ENCODE data around the gene CDC42BPB.
A peak's percentile ranks its signal among the peaks of the same experiment; 100 is the strongest.

Gene CDC42BPB

GRCh38 chr14:102957222-102957621 is 100.1 kb downstream of the CDC42BPB start:
- no peak for DNase-seq

DNA sequence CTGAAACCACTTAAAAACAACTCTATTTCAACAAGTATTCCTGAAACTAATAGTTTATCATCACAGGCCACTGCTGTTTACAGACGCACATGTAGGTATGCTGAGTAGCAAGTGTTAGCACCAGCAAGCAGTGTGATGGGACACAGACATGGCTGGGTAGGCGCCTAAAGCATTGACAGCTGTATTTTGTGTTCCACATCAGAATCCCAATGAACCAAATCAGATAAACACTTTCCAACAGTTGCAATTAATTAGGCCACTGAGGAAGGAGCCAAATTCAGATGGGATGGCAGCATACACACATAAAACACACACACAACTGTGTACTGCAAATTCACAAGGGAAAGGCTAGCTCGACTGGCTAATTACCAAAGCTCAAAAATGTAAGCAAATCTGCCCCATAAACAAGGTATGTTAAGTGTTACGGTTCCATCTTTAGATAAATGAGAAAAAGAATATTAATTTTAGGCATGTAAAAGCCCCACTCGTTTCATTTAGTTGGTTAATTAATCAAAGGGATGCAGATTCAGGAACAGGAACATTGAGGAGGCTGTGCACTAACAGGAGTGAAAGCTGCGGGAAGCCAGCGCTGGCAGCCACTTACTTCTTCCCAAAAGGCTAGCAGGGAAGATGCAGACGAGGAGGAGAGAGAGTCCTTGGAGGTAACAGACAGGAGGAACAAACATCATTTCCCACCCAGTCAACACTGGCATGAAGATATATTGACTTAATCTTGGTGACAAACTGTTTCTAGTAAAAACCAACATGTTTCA is 101.5 kb downstream of the CDC42BPB start:
- DNase-seq: no peak

GRCh38 chr14:102954081-102954789 is 103.1 kb downstream of the CDC42BPB start:
- DNase-seq: no peak

GRCh38 chr14:102953100-102953499 is 104.2 kb downstream of the CDC42BPB start:
- DNase-seq: no peak

- DNase-seq: no peak
Observed at GRCh38 chr14:102952276-102952675, 105.1 kb downstream of the CDC42BPB start.

DNA sequence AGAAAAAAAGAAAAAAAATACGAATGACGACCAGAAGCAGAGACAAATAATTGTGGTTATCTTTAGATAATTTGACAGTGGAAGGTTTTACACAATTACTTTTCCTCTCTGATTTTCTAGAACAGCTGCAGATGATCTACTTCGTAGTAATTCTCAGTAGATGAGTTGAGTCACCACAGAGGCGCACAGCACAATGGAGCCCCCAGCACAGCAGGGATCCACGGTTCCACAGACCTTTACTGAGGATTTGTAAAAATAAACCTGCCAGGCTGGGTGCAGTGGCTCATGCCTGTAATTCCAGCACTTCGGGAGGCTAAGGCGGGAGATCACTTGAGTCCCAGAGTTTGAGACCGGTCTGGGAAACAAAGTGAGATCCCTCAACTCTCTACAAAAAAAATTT is 105.5 kb downstream of the CDC42BPB start:
- DNase-seq: no peak

GRCh38 chr14:102951034-102951433 is 106.3 kb downstream of the CDC42BPB start:
- no peak for DNase-seq

GRCh38 chr14:102949801-102950451 is 107.4 kb downstream of the CDC42BPB start:
- no peak for DNase-seq

DNA sequence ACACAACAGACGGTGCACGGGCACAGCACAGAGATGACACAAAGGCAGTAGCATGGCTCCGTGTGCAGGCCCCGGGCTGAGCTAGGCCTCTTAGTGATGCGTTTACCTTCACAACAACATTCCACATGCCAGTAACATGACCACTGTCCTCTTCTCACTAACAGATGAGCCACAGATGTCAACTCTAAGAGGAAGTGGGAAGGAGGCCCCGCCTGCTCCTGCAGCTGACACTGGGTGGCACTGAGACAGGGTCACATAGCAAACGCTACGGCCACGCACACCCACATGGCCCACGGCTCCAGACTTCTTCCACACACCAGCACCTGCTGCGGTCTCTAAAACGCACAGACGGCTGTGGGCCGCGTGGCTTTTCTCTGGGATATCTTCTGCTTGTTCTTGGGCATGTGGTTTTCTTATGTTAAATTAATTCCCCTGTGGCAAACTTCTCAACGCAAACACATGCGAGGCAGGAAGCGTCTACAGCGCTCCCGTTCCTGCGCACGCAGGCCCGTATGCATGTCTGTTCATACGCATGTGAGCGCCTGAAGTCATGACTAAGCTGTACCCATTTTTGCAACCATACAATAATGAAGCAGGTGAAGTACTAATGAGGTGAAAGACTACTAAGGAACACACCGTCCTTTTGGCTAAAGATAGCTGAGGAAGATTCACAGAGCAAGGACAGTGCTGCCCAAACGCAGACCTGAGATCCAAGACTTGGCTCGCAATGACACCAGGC is 108.1 kb downstream of the CDC42BPB start:
- peak; percentile 44 for DNase-seq

GRCh38 chr14:102948698-102949061 is 108.7 kb downstream of the CDC42BPB start:
- no peak for DNase-seq

- no peak for DNase-seq
Observed at GRCh38 chr14:102947321-102948103, 109.8 kb downstream of the CDC42BPB start.

DNA sequence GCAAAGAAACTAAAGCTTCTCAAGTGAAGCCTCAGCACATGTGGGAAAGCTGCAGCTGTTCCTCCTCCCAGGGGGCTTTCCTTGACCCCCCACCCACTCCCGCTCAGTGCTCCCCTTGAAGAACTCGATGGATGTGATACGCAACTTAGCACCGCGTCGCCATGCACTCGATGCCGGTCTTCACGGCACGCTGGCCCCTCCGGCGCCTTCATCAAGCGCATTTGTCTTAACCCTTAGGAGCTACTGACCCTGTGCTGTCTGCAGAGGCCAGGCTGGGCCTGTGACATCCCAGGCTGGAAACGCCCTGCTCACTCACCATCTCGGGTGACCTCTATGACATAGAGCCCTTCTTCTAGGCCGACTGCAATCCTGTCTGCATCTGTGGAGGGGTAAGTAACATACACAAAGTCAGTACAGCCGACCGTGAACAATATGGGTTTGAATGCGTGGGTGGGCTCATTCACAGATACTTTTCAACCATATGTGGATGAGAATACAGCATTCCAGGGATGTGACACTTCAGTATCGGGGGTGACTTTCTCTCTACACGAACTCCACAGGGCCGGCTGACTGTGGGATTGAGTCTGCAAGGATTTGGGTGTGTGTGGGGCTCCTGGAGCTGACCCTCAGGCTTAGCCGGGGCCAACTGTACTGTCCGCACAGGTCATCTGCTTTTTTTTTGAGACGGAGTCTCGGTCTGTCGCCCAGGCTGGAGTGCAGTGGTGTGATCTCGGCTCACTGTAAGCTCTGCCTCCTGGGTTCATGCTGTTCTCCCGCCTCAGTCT is 111.8 kb downstream of the CDC42BPB start:
- no peak for DNase-seq

DNA sequence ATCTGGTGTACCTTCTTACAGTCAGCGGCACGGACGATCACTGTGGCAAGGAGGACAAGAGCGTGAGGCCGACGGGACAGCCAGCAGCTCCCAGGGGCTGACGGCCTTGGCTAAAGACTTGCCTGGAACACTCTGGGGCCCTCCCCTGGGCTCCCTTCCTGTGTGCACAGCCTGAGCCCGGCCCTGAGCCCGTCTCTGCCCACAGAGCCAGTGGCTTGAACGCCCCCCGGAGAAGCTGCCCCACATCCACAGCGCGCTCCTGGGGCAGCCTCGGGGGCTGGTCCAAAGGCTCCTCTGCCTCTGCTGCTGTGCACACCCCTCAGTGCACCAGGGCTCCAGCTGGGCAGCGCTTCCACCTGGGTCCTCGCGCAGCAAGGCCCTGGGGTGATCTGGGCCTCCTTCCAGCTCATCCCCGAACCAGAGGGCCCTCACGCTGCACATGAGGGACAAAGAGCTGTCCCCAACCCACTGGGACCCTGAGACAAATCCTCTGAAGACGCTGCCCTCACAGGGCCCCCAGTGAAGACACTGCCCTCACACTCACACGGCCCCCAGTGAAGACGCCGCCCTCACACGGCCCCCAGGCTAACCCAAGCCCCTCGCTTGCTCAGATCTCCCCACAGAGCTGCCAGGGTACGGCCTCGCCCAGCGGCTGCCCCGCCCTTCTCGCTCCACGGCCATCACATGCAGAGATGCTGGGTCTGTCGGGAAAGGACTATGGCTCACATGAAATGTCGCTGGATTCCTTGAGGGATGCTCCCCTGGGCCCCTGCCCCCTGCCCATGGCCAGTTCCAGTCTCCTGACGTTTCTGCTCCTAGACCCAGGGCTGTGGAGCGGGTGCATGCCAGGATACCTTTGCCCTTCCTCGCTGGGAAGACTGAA is 112.7 kb downstream of the CDC42BPB start:
- no peak for DNase-seq

DNA sequence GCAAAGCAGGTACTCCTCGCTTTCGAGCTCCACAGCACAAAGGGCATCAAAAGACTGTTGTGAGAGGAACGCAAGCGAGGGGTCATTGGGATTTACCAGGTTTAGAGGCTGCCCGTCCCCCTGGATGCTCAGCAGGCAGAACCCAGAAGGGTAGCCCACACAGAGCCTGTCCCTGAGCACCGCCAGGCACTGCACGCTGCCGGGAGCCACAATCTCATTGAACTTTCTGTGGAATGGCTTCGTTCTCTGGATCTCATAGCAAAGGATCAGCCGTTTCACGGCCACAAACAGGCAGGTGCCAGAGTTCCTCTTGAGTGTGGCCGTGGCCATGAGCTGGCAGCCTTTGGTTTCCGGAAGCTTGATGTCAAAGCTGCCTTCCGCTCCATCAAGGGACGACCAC is 113.4 kb downstream of the CDC42BPB start:
- no peak for DNase-seq

DNA sequence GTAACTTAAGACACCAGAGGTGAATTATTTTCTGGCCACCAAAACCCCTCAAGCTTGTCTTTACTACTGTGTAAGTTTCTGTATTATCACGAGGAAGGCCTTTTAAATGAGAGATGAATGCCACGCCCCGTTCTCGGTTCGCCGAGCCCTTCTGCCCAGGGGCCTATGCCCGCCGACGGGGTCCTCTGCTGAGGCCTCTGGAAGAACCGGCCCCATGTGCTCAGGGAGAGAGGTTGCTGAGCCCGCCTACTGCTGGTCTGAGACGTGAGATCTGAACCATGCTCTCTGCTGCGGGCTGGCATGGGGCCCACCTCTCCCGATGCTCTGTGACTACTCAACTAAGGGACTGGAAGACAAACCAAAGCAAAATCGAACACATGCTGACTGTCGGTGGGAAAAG is 113.9 kb downstream of the CDC42BPB start:
- no peak for DNase-seq

DNA sequence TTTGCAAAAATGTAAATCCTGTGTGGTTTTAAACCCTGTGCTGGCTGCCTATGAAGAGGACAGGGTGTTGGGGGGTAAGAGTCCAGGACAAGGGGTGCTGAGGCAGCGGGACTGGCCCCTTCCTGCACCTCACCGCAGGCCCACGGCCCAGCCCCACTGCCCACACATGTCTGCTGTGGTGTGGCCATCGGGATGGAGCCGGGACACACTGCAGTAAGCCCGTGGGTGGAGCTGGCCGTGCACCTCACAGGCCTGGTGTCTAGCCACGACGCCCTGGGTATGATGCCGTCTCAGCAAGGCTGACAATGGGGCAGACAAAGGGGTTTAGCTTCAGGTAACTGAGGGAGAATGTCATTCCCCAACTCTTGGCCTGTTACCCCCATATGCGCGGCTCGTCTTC is 115.3 kb downstream of the CDC42BPB start:
- no peak for DNase-seq

DNA sequence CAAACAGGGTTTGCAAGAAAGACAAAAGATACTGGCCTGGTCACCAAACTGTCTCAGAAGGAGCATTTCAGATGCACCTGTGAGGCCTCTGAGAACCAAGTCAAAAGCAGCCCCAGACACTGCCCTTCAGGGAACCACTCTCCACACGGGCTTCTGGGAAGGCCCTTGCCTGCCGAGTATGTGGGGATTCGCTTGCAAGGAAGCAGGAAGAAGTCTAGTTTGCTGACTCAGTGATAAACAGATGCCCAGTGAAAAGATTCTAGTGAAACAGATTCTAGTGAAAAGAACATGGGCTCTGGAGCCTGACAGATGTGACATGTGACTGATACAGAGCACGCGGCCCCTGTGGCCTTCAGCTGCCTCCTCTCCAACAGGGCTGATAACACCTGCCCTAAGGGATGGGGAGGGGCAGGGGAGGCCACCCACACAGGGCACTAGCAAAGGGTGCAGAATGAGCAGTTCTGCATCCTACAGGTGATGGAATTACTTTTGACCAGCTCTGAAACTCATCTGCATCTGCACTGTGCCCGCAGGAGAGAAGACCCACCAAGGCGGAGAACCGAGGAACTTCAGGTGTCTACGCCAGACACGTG is 115.8 kb downstream of the CDC42BPB start:
- DNase-seq: no peak

DNA sequence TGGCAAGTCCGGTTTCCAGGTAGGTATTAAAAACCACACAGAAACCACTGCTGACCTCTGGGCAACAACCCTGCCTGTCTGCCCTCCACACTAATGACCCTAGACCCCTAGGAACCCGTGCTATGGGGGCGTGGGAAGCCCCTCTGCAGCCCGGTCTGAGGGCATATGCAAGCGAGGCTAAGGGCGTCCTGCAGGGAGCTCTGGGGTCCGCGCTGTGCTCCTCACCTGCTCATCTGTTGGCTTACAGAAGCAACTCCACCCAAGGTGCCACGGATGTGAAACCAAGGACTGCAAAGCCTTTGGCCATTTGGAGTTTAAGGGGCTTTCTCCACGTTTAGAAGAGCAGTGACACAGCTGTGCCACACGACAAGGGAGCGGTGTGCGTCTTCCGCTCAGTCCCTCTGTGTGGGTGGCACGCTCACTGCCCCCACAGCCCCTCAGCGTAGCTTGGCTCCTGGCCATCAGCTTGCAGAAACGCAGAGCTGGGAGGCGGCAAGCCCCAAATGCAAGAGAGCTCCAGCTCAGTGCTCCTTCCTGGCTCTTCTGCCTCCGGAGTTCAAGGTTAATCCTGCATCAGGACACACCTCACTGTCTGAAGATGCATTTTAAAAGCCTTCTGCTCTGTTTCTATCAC is 116.5 kb downstream of the CDC42BPB start:
- DNase-seq: no peak

- no peak for DNase-seq
Observed at GRCh38 chr14:102939820-102940561, 117.4 kb downstream of the CDC42BPB start.

All from stimulated activated CD4-positive, alpha-beta T cell treated with anti-CD3 and anti-CD28 coated beads, Interleukin-1b, Interleukin-23, amount 100 ng/mL, for 48 hours (primary cell).